Panc1 (cell line): Measurements from ENCODE around the gene ERBB3. TPM values are rescaled to one million over a fixed set of nuclear protein-coding genes. Genes with fewer than 3 reads are reported as not detected.

Experiments
- ATAC-seq: fragments of 200-7000 bp; cut with Tn5 transposase; 2 replicates; pipeline ENCODE4 v1.9.1; 2020; ENCODE audit warnings: mild to moderate bottlenecking, moderate library complexity
- BruUV-seq: library from RNA; stranded (reverse); fragments of 400-500 nt; replicated peaks from 2 replicates; lab custom pipeline; 2021; lab: Mats Ljungman, UMichigan
- CTCF ChIA-PET: fragments of 300-600 bp; sonication (Branson Sonifier 250); formaldehyde crosslinking; loops from one replicate; lab custom pipeline; 2022; ENCODE audit warnings: antibody characterized with exemption; lab: Charles Lee
- POLR2A ChIA-PET: fragments of 300-600 bp; sonication (Branson Sonifier 250); formaldehyde crosslinking; loops from one replicate; lab custom pipeline; 2022; ENCODE audit warnings: antibody characterized with exemption; lab: Charles Lee
- DNase-seq: peaks from one replicate; pipeline ENCODE4 v3.0.0-alpha.2; 2010; ENCODE audit warnings: low read depth, low spot score
- H3K27ac ChIP-seq: 2 replicates; pipeline ENCODE4 v1.5.1; 2011; ENCODE audit warnings: mild to moderate bottlenecking, low read length, inconsistent platforms
- H3K27me3 ChIP-seq: fragments of 200-500 bp; sonication (Bioruptor generic); 2 replicates; pipeline ENCODE4 v1.6.0; 2014; ENCODE audit warnings: low read length, inconsistent platforms; ENCODE audit not compliant: control insufficient read depth, insufficient read depth
- H3K36me3 ChIP-seq: fragments of 200-500 bp; sonication (Bioruptor generic); 2 replicates; pipeline ENCODE4 v1.5.1; 2014; ENCODE audit warnings: inconsistent platforms, mild to moderate bottlenecking, low read length, moderate library complexity; ENCODE audit not compliant: control insufficient read depth, insufficient read depth
- H3K4me1 ChIP-seq: 2 replicates; pipeline ENCODE4 v1.5.1; 2011; ENCODE audit warnings: inconsistent platforms, mild to moderate bottlenecking, low read length, moderate library complexity; ENCODE audit not compliant: control insufficient read depth, insufficient read depth
- H3K4me3 ChIP-seq, 2 experiments: 2 replicates each; pipeline ENCODE4 v1.5.1; 2011 to 2012; ENCODE audit warnings: low read depth in 2 of 2, low read length in 2 of 2, mild to moderate bottlenecking in 2 of 2, inconsistent platforms in 1 of 2, moderate library complexity in 1 of 2
- H3K9me3 ChIP-seq: fragments of 200-500 bp; sonication (Bioruptor generic); 2 replicates; pipeline ENCODE4 v1.5.1; 2014; ENCODE audit warnings: low read depth, mild to moderate bottlenecking, inconsistent platforms, low read length, moderate library complexity; ENCODE audit not compliant: control insufficient read depth, insufficient read depth
- CTCF ChIP-seq: fragments of 450-650 bp; IDR thresholded peaks from 2 replicates; pipeline ENCODE4 v1.5.1; 2017; ENCODE audit warnings: mild to moderate bottlenecking
- POLR2AphosphoS5 ChIP-seq: IDR thresholded peaks from 2 replicates; pipeline ENCODE4 v1.6.1; 2012; ENCODE audit warnings: mild to moderate bottlenecking, low read depth, low read length, moderate library complexity
- REST ChIP-seq, 2 experiments: IDR thresholded peaks; 2 replicates each; pipeline ENCODE4 v1.6.1; 2011 to 2012; ENCODE audit warnings: low read depth in 2 of 2, control low read depth in 1 of 2, low read length in 1 of 2, mild to moderate bottlenecking in 1 of 2, moderate library complexity in 1 of 2; ENCODE audit not compliant: insufficient read depth in 1 of 2
- SIN3A ChIP-seq: IDR thresholded peaks from 2 replicates; pipeline ENCODE4 v1.6.1; 2012; ENCODE audit warnings: low read depth, mild to moderate bottlenecking, low read length, moderate library complexity, borderline replicate concordance; ENCODE audit not compliant: insufficient read depth
- TCF7L2 ChIP-seq: IDR thresholded peaks from 2 replicates; pipeline ENCODE4 v1.6.1; 2011; ENCODE audit warnings: mild to moderate bottlenecking, low read depth, low read length, inconsistent platforms
- in situ Hi-C: cut with HindIII; loops from 2 replicates; pipeline ENCODE4 v1.10.0; 2016; ENCODE audit warnings: low sequenced_read_pairs, low pct_unique_long_range_greater_than_20kb
- intact Hi-C: fragments of 100-400 bp; cut with micrococcal nuclease; formaldehyde crosslinking; loops from one replicate; pipeline ENCODE4 v1.10.0; 2022; ENCODE audit not compliant: unreplicated experiment
- total RNA-seq: library from RNA; stranded (reverse); gene quantifications from one replicate; pipeline ENCODE4 v1.2.1, GENCODE V29; 2021; ENCODE audit not compliant: unreplicated experiment

Gene ERBB3
- total RNA-seq, 1 experiment from 2014 or later = 0.90 TPM

- Histone ChIP-seq H3K4me3 (no peak overlapping the region), H3K27me3 (no peaks in the 10 kb centered on the region), H3K4me1 (peaks cover 9% of the 10 kb centered on the region; the same call in 1 of the 2 replicates), H3K27ac (no peak overlapping the region), H3K36me3 (peaks cover 4% of the 10 kb centered on the region; the same call in 1 of the 2 replicates), H3K9me3 (no peaks in the 10 kb centered on the region)
- no peak for DNase-seq
- ChIA-PET POLR2A (interaction anchor here (0.7 kb wide), 2 partner anchors 62 to 408 kb away, joined by 5 to 12 read pairs; no protein-coding TSS in a partner anchor), CTCF (no interaction called here)
- BruUV-seq = no TSS peak
- ATAC-seq = no peak
- in situ Hi-C loops (no loop called here), intact Hi-C loops (no loop called here)
- no peak for TF ChIP-seq TCF7L2
- TF ChIP-seq SIN3A = no peak
- TF ChIP-seq CTCF = no peak
- TF ChIP-seq REST (IDR thresholded peaks at IDR 0.05; ENCODE audit: insufficient read depth in 1 of 2, low read depth in 2 of 2, low read length in 1 of 2) = no peak
- no peak; the same call in 1 of the 2 replicates for TF ChIP-seq POLR2AphosphoS5
Observed at GRCh38 chr12:56146492-56147460, 66.8 kb downstream of the ERBB3 start.

- CTCF ChIA-PET = no interaction called here
- no peak for ATAC-seq
- POLR2A ChIA-PET = interaction anchor here (0.6 kb wide), 2 partner anchors 57 to 150 kb away, joined by 3 to 5 read pairs; no protein-coding TSS in a partner anchor
Observed at GRCh38 chr12:56150563-56150962, 70.6 kb downstream of the ERBB3 start.

More at GRCh38 chr12:56150563-56150962, 70.6 kb downstream of the ERBB3 start:
- Histone ChIP-seq H3K9me3 (no peaks in the 10 kb centered on the region), H3K4me3 (no peak overlapping the region), H3K4me1 (peaks cover 28% of the 10 kb centered on the region), H3K27me3 (no peaks in the 10 kb centered on the region), H3K36me3 (peaks cover 3% of the 10 kb centered on the region; the same call in 1 of the 2 replicates), H3K27ac (no peak overlapping the region)
- no TSS peak for BruUV-seq
- no peak for DNase-seq
- intact Hi-C loops (no loop called here), in situ Hi-C loops (no loop called here)
- no peak for TF ChIP-seq TCF7L2
- TF ChIP-seq SIN3A = no peak
- no peak for TF ChIP-seq CTCF
- TF ChIP-seq POLR2AphosphoS5 = no peak
- TF ChIP-seq REST (IDR thresholded peaks at IDR 0.05; ENCODE audit: insufficient read depth in 1 of 2, low read depth in 2 of 2, low read length in 1 of 2) = no peak
